ENCODE results near the gene PCSK6. TPM values are rescaled to one million over a fixed set of nuclear protein-coding genes. Genes with fewer than 3 reads are reported as not detected.

Gene PCSK6
- total RNA-seq, 1 experiment from 2014 or later: 3.7 TPM

DNA sequence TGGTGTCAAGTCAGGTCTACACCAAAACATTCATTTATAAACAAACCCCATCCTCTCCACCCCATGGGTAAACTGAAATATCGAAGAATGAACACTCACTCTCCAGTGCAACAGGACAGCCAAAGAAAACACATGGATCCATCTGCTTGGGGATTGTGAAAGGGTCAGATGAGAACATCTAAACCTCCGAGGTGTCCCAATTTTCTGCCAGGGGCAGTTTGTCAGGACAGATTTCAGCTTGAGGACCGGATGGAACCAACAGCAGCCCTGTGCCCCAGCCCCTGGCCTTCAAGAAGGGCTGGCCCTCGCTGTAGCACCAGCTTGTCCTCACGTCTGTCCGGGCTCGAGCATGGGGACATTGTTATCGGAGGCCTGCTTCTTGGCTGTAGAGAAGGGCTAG lies 45.5 kb downstream of the PCSK6 start:
- BruUV-seq (replicated peaks): no TSS peak
- H3K4me2 ChIP-seq (ENCODE audit: low read length): no peak overlapping the region
- no peaks in the 10 kb centered on the region for H3K9me2 ChIP-seq (replicated peaks; ENCODE audit: low read length)
- H2AFZ ChIP-seq (ENCODE audit: low read length): no peak overlapping the region
- TF ChIP-seq EZH2phosphoT487 (IDR thresholded peaks at IDR 0.05; ENCODE audit: borderline replicate concordance, low read length) (no peak), EZH2 (IDR thresholded peaks at IDR 0.05; ENCODE audit: low read length, unreplicated experiment) (no peak)
- TF ChIP-seq, protein P1, sequence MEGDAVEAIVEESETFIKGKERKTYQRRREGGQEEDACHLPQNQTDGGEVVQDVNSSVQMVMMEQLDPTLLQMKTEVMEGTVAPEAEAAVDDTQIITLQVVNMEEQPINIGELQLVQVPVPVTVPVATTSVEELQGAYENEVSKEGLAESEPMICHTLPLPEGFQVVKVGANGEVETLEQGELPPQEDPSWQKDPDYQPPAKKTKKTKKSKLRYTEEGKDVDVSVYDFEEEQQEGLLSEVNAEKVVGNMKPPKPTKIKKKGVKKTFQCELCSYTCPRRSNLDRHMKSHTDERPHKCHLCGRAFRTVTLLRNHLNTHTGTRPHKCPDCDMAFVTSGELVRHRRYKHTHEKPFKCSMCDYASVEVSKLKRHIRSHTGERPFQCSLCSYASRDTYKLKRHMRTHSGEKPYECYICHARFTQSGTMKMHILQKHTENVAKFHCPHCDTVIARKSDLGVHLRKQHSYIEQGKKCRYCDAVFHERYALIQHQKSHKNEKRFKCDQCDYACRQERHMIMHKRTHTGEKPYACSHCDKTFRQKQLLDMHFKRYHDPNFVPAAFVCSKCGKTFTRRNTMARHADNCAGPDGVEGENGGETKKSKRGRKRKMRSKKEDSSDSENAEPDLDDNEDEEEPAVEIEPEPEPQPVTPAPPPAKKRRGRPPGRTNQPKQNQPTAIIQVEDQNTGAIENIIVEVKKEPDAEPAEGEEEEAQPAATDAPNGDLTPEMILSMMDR (conservative IDR thresholded peaks at IDR 0.05; ENCODE audit: low read depth, low read length): no peak
- DNase-seq: no peak
- no peaks in the 10 kb centered on the region for H3K9me3 ChIP-seq (ENCODE audit: low read length)
- intact Hi-C loops (cut with micrococcal nuclease): no loop called here
- ChIA-PET POLR2A (ENCODE audit: unreplicated experiment) (no interaction called here), CTCF (no interaction called here)
- H3K79me2 ChIP-seq (ENCODE audit: low read length): no peaks in the 10 kb centered on the region
- no peak overlapping the region for H3K4me3 ChIP-seq (ENCODE audit: low read length)
- H3F3A ChIP-seq (ENCODE audit: low read length, unreplicated experiment): no peaks in the 10 kb centered on the region
- H3K4me1 ChIP-seq (ENCODE audit: insufficient read depth, low read length): peaks cover 22% of the 10 kb centered on the region
- H3K27me3 ChIP-seq (ENCODE audit: low read length): peaks cover 24% of the 10 kb centered on the region
- ATAC-seq: no peak
- no peak overlapping the region for H3K27ac ChIP-seq (ENCODE audit: low read length)
- no peaks in the 10 kb centered on the region for H4K20me1 ChIP-seq (ENCODE audit: low read length)
- no peak overlapping the region for H3K9ac ChIP-seq (ENCODE audit: low read length)
- no peaks in the 10 kb centered on the region for H3K36me3 ChIP-seq (ENCODE audit: low read depth, low read length)

DNA sequence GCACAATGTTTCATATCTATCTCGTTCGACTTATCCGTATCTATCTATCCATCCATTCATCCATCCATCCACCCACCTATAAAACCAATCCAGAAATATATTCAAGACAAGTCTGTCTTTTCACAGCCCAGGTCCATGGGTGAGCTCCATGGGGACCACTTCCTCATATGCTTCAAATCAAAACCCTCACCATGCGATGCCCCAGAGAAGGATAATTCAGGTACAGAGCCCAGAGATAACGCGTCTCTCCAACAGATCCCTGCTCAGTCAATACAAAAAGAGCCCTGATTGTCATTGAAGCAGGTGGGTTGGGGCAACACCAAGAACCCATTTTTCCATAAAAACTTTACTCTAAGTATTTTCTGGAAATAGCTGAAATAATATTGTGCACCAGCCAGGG lies 47.2 kb downstream of the PCSK6 start:
- H3K4me1 ChIP-seq (ENCODE audit: insufficient read depth, low read length): peaks cover 23% of the 10 kb centered on the region
- intact Hi-C loops (cut with micrococcal nuclease): no loop called here
- no peaks in the 10 kb centered on the region for H3F3A ChIP-seq (ENCODE audit: low read length, unreplicated experiment)
- ChIA-PET CTCF (no interaction called here), POLR2A (ENCODE audit: unreplicated experiment) (no interaction called here)
- no peaks in the 10 kb centered on the region for H3K36me3 ChIP-seq (ENCODE audit: low read depth, low read length)
- no peak overlapping the region for H3K27ac ChIP-seq (ENCODE audit: low read length)
- H3K27me3 ChIP-seq (ENCODE audit: low read length): peaks cover 24% of the 10 kb centered on the region
- no peak overlapping the region for H3K4me3 ChIP-seq (ENCODE audit: low read length)
- ATAC-seq: no peak
- no peaks in the 10 kb centered on the region for H3K9me2 ChIP-seq (replicated peaks; ENCODE audit: low read length)
- H3K4me2 ChIP-seq (ENCODE audit: low read length): no peak overlapping the region
- TF ChIP-seq, protein P1 (conservative IDR thresholded peaks at IDR 0.05; ENCODE audit: low read depth, low read length): no peak
- TF ChIP-seq EZH2 (IDR thresholded peaks at IDR 0.05; ENCODE audit: low read length, unreplicated experiment) (no peak), EZH2phosphoT487 (IDR thresholded peaks at IDR 0.05; ENCODE audit: borderline replicate concordance, low read length) (no peak)
- no peaks in the 10 kb centered on the region for H3K9me3 ChIP-seq (ENCODE audit: low read length)
- BruUV-seq (replicated peaks): no TSS peak
- no peaks in the 10 kb centered on the region for H4K20me1 ChIP-seq (ENCODE audit: low read length)
- H3K9ac ChIP-seq (ENCODE audit: low read length): no peak overlapping the region
- H2AFZ ChIP-seq (ENCODE audit: low read length): no peak overlapping the region
- DNase-seq: no peak
- no peaks in the 10 kb centered on the region for H3K79me2 ChIP-seq (ENCODE audit: low read length)

DNA sequence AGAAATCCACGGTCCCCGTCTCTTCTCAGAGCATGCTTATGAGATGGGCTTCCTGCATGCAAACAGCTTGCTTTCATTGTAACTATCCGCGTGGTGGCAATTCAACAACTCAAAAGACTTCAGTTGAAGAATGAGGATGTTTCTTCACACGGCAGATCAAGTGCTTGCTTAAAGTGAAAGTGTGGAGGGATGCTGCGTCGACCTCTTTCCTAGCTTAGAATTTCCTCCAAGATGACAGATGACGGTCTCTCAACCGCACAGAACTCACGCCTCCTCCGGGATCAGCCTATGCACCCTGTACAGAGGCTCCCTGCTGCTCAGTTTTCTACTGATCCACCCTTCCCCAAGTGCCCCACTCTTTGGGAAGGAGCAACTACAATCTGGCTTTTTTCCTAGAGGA lies 47.8 kb downstream of the PCSK6 start:
- DNase-seq (no peak), ATAC-seq (no peak)
- H3K27ac ChIP-seq (ENCODE audit: low read length): no peak overlapping the region
- H4K20me1 ChIP-seq (ENCODE audit: low read length): no peaks in the 10 kb centered on the region
- H2AFZ ChIP-seq (ENCODE audit: low read length): no peak overlapping the region
- no peaks in the 10 kb centered on the region for H3K9me3 ChIP-seq (ENCODE audit: low read length)
- intact Hi-C loops (cut with micrococcal nuclease): no loop called here
- H3K79me2 ChIP-seq (ENCODE audit: low read length): no peaks in the 10 kb centered on the region
- no peak for TF ChIP-seq EZH2phosphoT487 (IDR thresholded peaks at IDR 0.05; ENCODE audit: borderline replicate concordance, low read length)
- TF ChIP-seq EZH2 (IDR thresholded peaks at IDR 0.05; ENCODE audit: low read length, unreplicated experiment): no peak
- TF ChIP-seq, protein P1 (conservative IDR thresholded peaks at IDR 0.05; ENCODE audit: low read depth, low read length): no peak
- no peak overlapping the region for H3K4me3 ChIP-seq (ENCODE audit: low read length)
- no TSS peak for BruUV-seq (replicated peaks)
- H3K36me3 ChIP-seq (ENCODE audit: low read depth, low read length): no peaks in the 10 kb centered on the region
- no peaks in the 10 kb centered on the region for H3F3A ChIP-seq (ENCODE audit: low read length, unreplicated experiment)
- H3K9me2 ChIP-seq (replicated peaks; ENCODE audit: low read length): no peaks in the 10 kb centered on the region
- H3K4me2 ChIP-seq (ENCODE audit: low read length): no peak overlapping the region
- peaks cover 19% of the 10 kb centered on the region for H3K4me1 ChIP-seq (ENCODE audit: insufficient read depth, low read length)
- peaks cover 24% of the 10 kb centered on the region for H3K27me3 ChIP-seq (ENCODE audit: low read length)
- POLR2A ChIA-PET (ENCODE audit: unreplicated experiment): no interaction called here
- CTCF ChIA-PET: no interaction called here
- H3K9ac ChIP-seq (ENCODE audit: low read length): no peak overlapping the region

Measured in PC-3 (cell line).